Astrocyte (in vitro differentiated cells and primary cell): Measurements from ENCODE around the gene GABRR3. TPM values are rescaled to one million over a fixed set of nuclear protein-coding genes. Genes with fewer than 3 reads are reported as not detected.

Source experiments
- DNase-seq: peaks from one replicate; pipeline ENCODE4 v3.0.0-alpha.2; 2010; ENCODE audit warnings: low read depth
- FAIRE-seq: peaks from 2 replicates; lab custom pipeline; 2011; peaks lifted over from hg19 to GRCh38; lab: Jason Lieb, UNC
- H2AFZ ChIP-seq: 2 replicates; pipeline ENCODE4 v1.6.0; 2012; ENCODE audit warnings: low read depth, low read length, inconsistent platforms
- H3K27ac ChIP-seq: 2 replicates; pipeline ENCODE4 v1.5.1; 2011; ENCODE audit warnings: low read depth, low read length, inconsistent platforms
- H3K27me3 ChIP-seq: 2 replicates; pipeline ENCODE4 v1.6.0; 2011; ENCODE audit warnings: low read length, inconsistent platforms; ENCODE audit not compliant: insufficient read depth
- H3K36me3 ChIP-seq: 2 replicates; pipeline ENCODE4 v1.5.1; 2011; ENCODE audit warnings: low read length, inconsistent platforms; ENCODE audit not compliant: insufficient read depth
- H3K4me1 ChIP-seq: 2 replicates; pipeline ENCODE4 v1.5.1; 2011; ENCODE audit warnings: low read length, inconsistent platforms; ENCODE audit not compliant: insufficient read depth
- H3K4me2 ChIP-seq: 2 replicates; pipeline ENCODE4 v1.6.0; 2012; ENCODE audit warnings: low read length, inconsistent platforms
- H3K4me3 ChIP-seq: 2 replicates; pipeline ENCODE4 v1.5.1; 2011; ENCODE audit warnings: low read depth, mild to moderate bottlenecking, low read length, inconsistent platforms; ENCODE audit not compliant: insufficient read depth
- H3K79me2 ChIP-seq: 2 replicates; pipeline ENCODE4 v1.6.0; 2012; ENCODE audit warnings: mild to moderate bottlenecking, low read length, inconsistent platforms; ENCODE audit not compliant: insufficient read depth
- H3K9ac ChIP-seq: 2 replicates; pipeline ENCODE4 v1.6.0; 2012; ENCODE audit warnings: mild to moderate bottlenecking, low read length, inconsistent platforms
- H3K9me3 ChIP-seq: 2 replicates; pipeline ENCODE4 v1.5.1; 2012; ENCODE audit warnings: low read depth, mild to moderate bottlenecking, low read length, inconsistent platforms; ENCODE audit not compliant: insufficient read depth
- H4K20me1 ChIP-seq: 2 replicates; pipeline ENCODE4 v1.6.0; 2012; ENCODE audit warnings: low read length, inconsistent platforms; ENCODE audit not compliant: insufficient read depth
- H3K27ac Mint-ChIP-seq: one replicate; pipeline ENCODE4 v1.8.0; 2021; ENCODE audit warnings: mild to moderate bottlenecking, mixed read lengths; ENCODE audit not compliant: unreplicated experiment
- H3K27me3 Mint-ChIP-seq: one replicate; pipeline ENCODE4 v1.8.0; 2021; ENCODE audit warnings: low read depth, mixed read lengths; ENCODE audit not compliant: unreplicated experiment
- H3K36me3 Mint-ChIP-seq: one replicate; pipeline ENCODE4 v1.8.0; 2021; ENCODE audit warnings: low read depth, mixed read lengths; ENCODE audit not compliant: unreplicated experiment
- H3K4me1 Mint-ChIP-seq: one replicate; pipeline ENCODE4 v1.8.0; 2021; ENCODE audit warnings: low read depth, mixed read lengths; ENCODE audit not compliant: unreplicated experiment
- H3K4me3 Mint-ChIP-seq: one replicate; pipeline ENCODE4 v1.8.0; 2021; ENCODE audit warnings: mild to moderate bottlenecking, moderate library complexity, mixed read lengths; ENCODE audit not compliant: unreplicated experiment
- H3K9me3 Mint-ChIP-seq: one replicate; pipeline ENCODE4 v1.8.0; 2021; ENCODE audit warnings: mild to moderate bottlenecking, mixed read lengths; ENCODE audit not compliant: unreplicated experiment
- EZH2 ChIP-seq: IDR thresholded peaks from 2 replicates; pipeline ENCODE4 v1.6.1; 2012; ENCODE audit warnings: mild to moderate bottlenecking, low read length, inconsistent platforms; ENCODE audit not compliant: insufficient read depth
- total RNA-seq: library from RNA; stranded (reverse); gene quantifications from 2 replicates; pipeline ENCODE4 v1.2.1, GENCODE V29; 2021
- TF ChIP-seq, protein P1 (sequence below): IDR thresholded peaks from 2 replicates; pipeline ENCODE4 v1.5.1; 2011; ENCODE audit warnings: low read depth, mild to moderate bottlenecking, inconsistent platforms, low read length, moderate library complexity; ENCODE audit not compliant: insufficient read depth

GABRR3 gene
- total RNA-seq, 1 donor from 2014 or later, result not detected

DNA sequence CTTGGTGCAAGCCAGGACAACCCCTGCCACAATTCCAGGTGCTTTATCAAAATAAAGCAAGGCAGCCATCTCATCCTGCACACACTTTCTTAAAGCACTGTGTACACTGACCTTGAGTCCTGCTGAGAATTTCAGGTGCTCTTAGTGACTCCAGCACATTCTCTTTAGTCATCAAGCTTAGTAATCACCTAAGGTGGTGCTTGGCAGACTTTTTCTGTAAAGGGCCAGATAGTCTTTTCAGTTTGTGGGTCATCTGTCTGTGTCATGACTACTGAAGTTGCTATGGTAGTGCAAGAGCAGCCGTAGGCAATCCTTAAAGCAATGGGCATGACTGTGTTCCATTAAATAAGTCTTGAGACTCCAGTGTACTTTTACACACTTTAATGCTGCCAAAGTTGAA lies 99.3 kb downstream of the GABRR3 start:
- no peak overlapping the region for H3K4me3 ChIP-seq
- H3K9me3 Mint-ChIP-seq, result no peaks in the 10 kb centered on the region
- no peaks in the 10 kb centered on the region for H4K20me1 ChIP-seq
- H3K9me3 ChIP-seq, result no peaks in the 10 kb centered on the region
- H3K4me3 Mint-ChIP-seq, result no peak overlapping the region
- no peaks in the 10 kb centered on the region for H3K79me2 ChIP-seq
- H3K27me3 ChIP-seq, result no peaks in the 10 kb centered on the region
- DNase-seq (no peak), FAIRE-seq (no peak)
- H3K4me1 Mint-ChIP-seq, result peaks cover 4% of the 10 kb centered on the region
- peaks cover 12% of the 10 kb centered on the region for H3K36me3 ChIP-seq
- no peaks in the 10 kb centered on the region for H3K4me1 ChIP-seq
- H3K9ac ChIP-seq, result no peak overlapping the region
- H3K27ac ChIP-seq, result no peak overlapping the region
- peaks cover 5% of the 10 kb centered on the region for H3K36me3 Mint-ChIP-seq
- no peak overlapping the region for H3K27ac Mint-ChIP-seq
- no peak for TF ChIP-seq EZH2
- TF ChIP-seq, protein P1, sequence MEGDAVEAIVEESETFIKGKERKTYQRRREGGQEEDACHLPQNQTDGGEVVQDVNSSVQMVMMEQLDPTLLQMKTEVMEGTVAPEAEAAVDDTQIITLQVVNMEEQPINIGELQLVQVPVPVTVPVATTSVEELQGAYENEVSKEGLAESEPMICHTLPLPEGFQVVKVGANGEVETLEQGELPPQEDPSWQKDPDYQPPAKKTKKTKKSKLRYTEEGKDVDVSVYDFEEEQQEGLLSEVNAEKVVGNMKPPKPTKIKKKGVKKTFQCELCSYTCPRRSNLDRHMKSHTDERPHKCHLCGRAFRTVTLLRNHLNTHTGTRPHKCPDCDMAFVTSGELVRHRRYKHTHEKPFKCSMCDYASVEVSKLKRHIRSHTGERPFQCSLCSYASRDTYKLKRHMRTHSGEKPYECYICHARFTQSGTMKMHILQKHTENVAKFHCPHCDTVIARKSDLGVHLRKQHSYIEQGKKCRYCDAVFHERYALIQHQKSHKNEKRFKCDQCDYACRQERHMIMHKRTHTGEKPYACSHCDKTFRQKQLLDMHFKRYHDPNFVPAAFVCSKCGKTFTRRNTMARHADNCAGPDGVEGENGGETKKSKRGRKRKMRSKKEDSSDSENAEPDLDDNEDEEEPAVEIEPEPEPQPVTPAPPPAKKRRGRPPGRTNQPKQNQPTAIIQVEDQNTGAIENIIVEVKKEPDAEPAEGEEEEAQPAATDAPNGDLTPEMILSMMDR, result no peak
- H3K27me3 Mint-ChIP-seq, result no peaks in the 10 kb centered on the region
- H2AFZ ChIP-seq, result no peak overlapping the region
- no peak overlapping the region for H3K4me2 ChIP-seq

Other genes with a start within 250 kb of the GABRR3 start
- gene CRYBG3, start 213.3 kb downstream of the GABRR3 start, total RNA-seq, result 13.0 and 14.1 TPM in 2 replicates
- 17.3 and 20.2 TPM in 2 replicates for gene RIOX2, start 62.9 kb downstream of the GABRR3 start, total RNA-seq
- not detected in 2 replicates for gene OR5AC2, start 51.9 kb upstream of the GABRR3 start, total RNA-seq
- gene OR5H1, start 95.4 kb upstream of the GABRR3 start, total RNA-seq, result not detected in 2 replicates
- gene OR5H14, start 112.2 kb upstream of the GABRR3 start, total RNA-seq, result not detected in 2 replicates
- gene OR5H15, start 131.4 kb upstream of the GABRR3 start, total RNA-seq, result not detected in 2 replicates
- gene OR5H6, start 228.9 kb upstream of the GABRR3 start, total RNA-seq, result not detected in 2 replicates
- gene OR5H2, start 247.2 kb upstream of the GABRR3 start, total RNA-seq, result not detected in 2 replicates